Stimulated activated CD8-positive, alpha-beta memory T cell treated with anti-CD3 and anti-CD28 coated beads, Interleukin-7, amount 100 ng/mL, for 1 hour (primary cell): ENCODE data around the gene FANK1.

Experiments
- DNase-seq, 2 donors: peaks; one replicate each; pipeline ENCODE4 v3.0.0-alpha.2; 2020; ENCODE audit warnings: low read depth in 2 of 2

FANK1 gene

GRCh38 chr10:125896088-125896934 is at the start of gene FANK1:
FANK1 (plus strand) TSS chr10:125896564; CDS start chr10:125896643, 79 bp downstream.
- DNase-seq: peak; percentile 47 to 56

- no peak for DNase-seq
These were observed 49.5 kb upstream of the FANK1 start for GRCh38 chr10:125846894-125847293.

- DNase-seq: no peak
These were observed 48.0 kb upstream of the FANK1 start for GRCh38 chr10:125848371-125848770.

- no peak for DNase-seq
These were observed 47.5 kb upstream of the FANK1 start for GRCh38 chr10:125848857-125849256.

- DNase-seq: no peak
These were observed 46.9 kb upstream of the FANK1 start for GRCh38 chr10:125849448-125849847.

- DNase-seq: no peak
These were observed 45.3 kb upstream of the FANK1 start for GRCh38 chr10:125850766-125851731.

- no peak for DNase-seq
These were observed 43.9 kb upstream of the FANK1 start for GRCh38 chr10:125852487-125852886.

GRCh38 chr10:125857185-125857760 is 39.1 kb upstream of the FANK1 start:
- no peak for DNase-seq

GRCh38 chr10:125859128-125859817 is 37.1 kb upstream of the FANK1 start:
- no peak for DNase-seq

GRCh38 chr10:125865120-125865519 is 31.2 kb upstream of the FANK1 start:
- no peak for DNase-seq

- DNase-seq: no peak
These were observed 29.8 kb upstream of the FANK1 start for GRCh38 chr10:125866421-125867029.

- no peak for DNase-seq
These were observed 27.9 kb upstream of the FANK1 start for GRCh38 chr10:125868372-125868975.

GRCh38 chr10:125871338-125871737 is 25.0 kb upstream of the FANK1 start:
- no peak for DNase-seq

GRCh38 chr10:125878957-125879835 is 17.2 kb upstream of the FANK1 start:
- no peak for DNase-seq

- DNase-seq: no peak
These were observed 15.6 kb upstream of the FANK1 start for GRCh38 chr10:125880719-125881118.

GRCh38 chr10:125881192-125881591 is 15.2 kb upstream of the FANK1 start, which contains the start of gene DHX32:
DHX32 (minus strand) TSS chr10:125881292; CDS start chr10:125880824, 468 bp downstream.
- no peak for DNase-seq

- DNase-seq: no peak
These were observed 13.8 kb upstream of the FANK1 start for GRCh38 chr10:125882596-125882995.

GRCh38 chr10:125883211-125883610 is 13.2 kb upstream of the FANK1 start:
- DNase-seq: no peak

GRCh38 chr10:125886914-125887512 is 9.4 kb upstream of the FANK1 start:
- no peak for DNase-seq
